Keratinocyte (primary cell): ENCODE data around the gene HIP1.
"Not testable (repeated sequence)": the region's sequence is repeated elsewhere in the genome, so short reads cannot be mapped to it uniquely, and the experiment has no call there.

ENCODE experiments used
- EZH2 ChIP-seq: IDR thresholded peaks from one replicate; pipeline ENCODE4 v1.6.1; 2012; ENCODE audit warnings: inconsistent platforms, mild to moderate bottlenecking, low read length, moderate library complexity
- TF ChIP-seq, protein P1 (sequence below), 3 experiments: IDR thresholded peaks in 1 of 3; conservative IDR thresholded peaks in 1 of 3; optimal IDR thresholded peaks in 1 of 3; 2 replicates in 2 of 3; 3 replicates in 1 of 3; pipeline versions ENCODE3 to v1.5.1; 2011; ENCODE audit warnings: low read length in 3 of 3, mild to moderate bottlenecking in 3 of 3, moderate library complexity in 2 of 3, control low read depth in 1 of 3, inconsistent platforms in 1 of 3; ENCODE audit not compliant: insufficient read depth in 2 of 3; ENCODE audit errors: extremely low read depth in 1 of 3

DNA sequence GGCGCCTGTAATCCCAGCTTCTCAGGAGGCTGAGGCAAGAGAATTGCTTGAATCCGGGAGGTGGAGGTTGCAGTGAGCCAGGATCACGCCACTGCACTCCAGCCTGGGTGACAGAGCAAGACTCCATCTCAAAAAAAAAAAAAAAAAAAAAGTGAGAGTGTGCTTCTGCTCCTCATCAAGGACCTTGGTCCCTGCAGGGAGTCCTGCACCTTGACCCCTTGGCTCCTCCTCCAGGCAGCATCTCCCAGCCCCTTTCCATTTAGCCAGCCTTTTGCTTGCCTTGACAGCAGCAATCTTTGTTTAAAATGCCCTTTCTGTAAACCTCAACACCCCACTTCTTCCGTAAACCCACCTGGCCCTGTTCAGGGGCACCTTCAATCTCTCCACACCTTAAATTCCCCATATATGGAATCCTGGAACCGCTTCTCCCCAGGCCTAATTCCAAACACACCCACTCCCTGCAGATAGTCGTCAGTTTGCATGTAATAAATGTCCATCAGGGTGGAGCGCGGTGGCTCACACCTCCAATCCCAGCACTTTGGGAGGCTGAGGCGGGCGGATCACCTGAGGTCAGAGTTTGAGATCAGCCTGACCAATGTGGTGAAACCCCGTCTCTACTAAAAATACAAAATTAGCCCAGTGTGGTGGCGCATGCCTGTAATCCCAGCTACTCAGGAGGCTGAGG, 145.1 kb downstream of the HIP1 start:
- TF ChIP-seq EZH2: not testable (repeated sequence)
- TF ChIP-seq, protein P1, sequence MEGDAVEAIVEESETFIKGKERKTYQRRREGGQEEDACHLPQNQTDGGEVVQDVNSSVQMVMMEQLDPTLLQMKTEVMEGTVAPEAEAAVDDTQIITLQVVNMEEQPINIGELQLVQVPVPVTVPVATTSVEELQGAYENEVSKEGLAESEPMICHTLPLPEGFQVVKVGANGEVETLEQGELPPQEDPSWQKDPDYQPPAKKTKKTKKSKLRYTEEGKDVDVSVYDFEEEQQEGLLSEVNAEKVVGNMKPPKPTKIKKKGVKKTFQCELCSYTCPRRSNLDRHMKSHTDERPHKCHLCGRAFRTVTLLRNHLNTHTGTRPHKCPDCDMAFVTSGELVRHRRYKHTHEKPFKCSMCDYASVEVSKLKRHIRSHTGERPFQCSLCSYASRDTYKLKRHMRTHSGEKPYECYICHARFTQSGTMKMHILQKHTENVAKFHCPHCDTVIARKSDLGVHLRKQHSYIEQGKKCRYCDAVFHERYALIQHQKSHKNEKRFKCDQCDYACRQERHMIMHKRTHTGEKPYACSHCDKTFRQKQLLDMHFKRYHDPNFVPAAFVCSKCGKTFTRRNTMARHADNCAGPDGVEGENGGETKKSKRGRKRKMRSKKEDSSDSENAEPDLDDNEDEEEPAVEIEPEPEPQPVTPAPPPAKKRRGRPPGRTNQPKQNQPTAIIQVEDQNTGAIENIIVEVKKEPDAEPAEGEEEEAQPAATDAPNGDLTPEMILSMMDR (optimal IDR thresholded peaks at IDR 0.05 in 1 of 3, IDR thresholded peaks at IDR 0.05 in 1 of 3, conservative IDR thresholded peaks at IDR 0.05 in 1 of 3; ENCODE audit: extremely low read depth in 1 of 3, insufficient read depth in 2 of 3, low read length in 3 of 3): not testable (repeated sequence)
